NCI-H2081 treated with DMSO at 0.1 percent for 48 hours (cell line): ENCODE results near the gene OTOF.
A peak's percentile ranks its signal among the peaks of the same experiment; 100 is the strongest.

Experiments used
- DNase-seq: peaks from one replicate; lab custom pipeline; 2025; lab: John Stamatoyannopoulos, UW

The OTOF gene

GRCh38 chr2:26449278-26450030 lies 28.5 kb downstream of the OTOF start:
- DNase-seq: no peak

- DNase-seq: no peak
Observed at GRCh38 chr2:26448651-26449050, 29.3 kb downstream of the OTOF start.

- no peak for DNase-seq
Observed at GRCh38 chr2:26444236-26444635, 33.7 kb downstream of the OTOF start.

- DNase-seq: no peak
Observed at GRCh38 chr2:26442707-26443106, 35.2 kb downstream of the OTOF start.

- DNase-seq: no peak
Observed at GRCh38 chr2:26442301-26442700, 35.6 kb downstream of the OTOF start.

GRCh38 chr2:26438926-26439325 lies 39.0 kb downstream of the OTOF start:
- no peak for DNase-seq

GRCh38 chr2:26438526-26438925 lies 39.4 kb downstream of the OTOF start:
- DNase-seq: no peak

- DNase-seq: no peak
Observed at GRCh38 chr2:26435106-26435505, 42.8 kb downstream of the OTOF start.

- DNase-seq: no peak
Observed at GRCh38 chr2:26432859-26433258, 45.1 kb downstream of the OTOF start.

GRCh38 chr2:26432363-26432762 lies 45.6 kb downstream of the OTOF start:
- no peak for DNase-seq

- no peak for DNase-seq
Observed at GRCh38 chr2:26430826-26431225, 47.1 kb downstream of the OTOF start.

- DNase-seq: peak; percentile 17
Observed at GRCh38 chr2:26429779-26430578, 47.9 kb downstream of the OTOF start.

GRCh38 chr2:26428846-26429245 lies 49.1 kb downstream of the OTOF start:
- no peak for DNase-seq

GRCh38 chr2:26424221-26424620 lies 53.7 kb downstream of the OTOF start:
- DNase-seq: no peak

GRCh38 chr2:26423750-26424149 lies 54.2 kb downstream of the OTOF start:
- DNase-seq: no peak

GRCh38 chr2:26422947-26423629 lies 54.8 kb downstream of the OTOF start:
- no peak for DNase-seq

GRCh38 chr2:26421961-26422360 lies 56.0 kb downstream of the OTOF start:
- no peak for DNase-seq

GRCh38 chr2:26414311-26414710 lies 63.6 kb downstream of the OTOF start:
- no peak for DNase-seq

GRCh38 chr2:26412091-26412673 lies 65.7 kb downstream of the OTOF start:
- no peak for DNase-seq

- no peak for DNase-seq
Observed at GRCh38 chr2:26411419-26411818, 66.5 kb downstream of the OTOF start.

- DNase-seq: no peak
Observed at GRCh38 chr2:26410764-26411243, 67.1 kb downstream of the OTOF start.

- no peak for DNase-seq
Observed at GRCh38 chr2:26409785-26410184, 68.1 kb downstream of the OTOF start.
